Body of pancreas (tissue), 4 donors: ENCODE data around the gene NUP210L.

Experiments used
- POLR2A ChIP-seq, 3 donors: fragments of 450-650 bp; IDR thresholded peaks; one replicate each; pipeline ENCODE4 v1.6.1; 2016; ENCODE audit warnings: antibody characterized with exemption in 3 of 3, mild to moderate bottlenecking in 2 of 3
- TF ChIP-seq, protein P1 (sequence below), 7 experiments: fragments of 450-650 bp in 4 of 7; fragments of 200-600 bp in 3 of 7; sonication (generic) in 3 of 7; IDR thresholded peaks; one replicate each; pipeline ENCODE4 v1.5.1; 2016 to 2019; ENCODE audit warnings: antibody characterized with exemption in 7 of 7

DNA sequence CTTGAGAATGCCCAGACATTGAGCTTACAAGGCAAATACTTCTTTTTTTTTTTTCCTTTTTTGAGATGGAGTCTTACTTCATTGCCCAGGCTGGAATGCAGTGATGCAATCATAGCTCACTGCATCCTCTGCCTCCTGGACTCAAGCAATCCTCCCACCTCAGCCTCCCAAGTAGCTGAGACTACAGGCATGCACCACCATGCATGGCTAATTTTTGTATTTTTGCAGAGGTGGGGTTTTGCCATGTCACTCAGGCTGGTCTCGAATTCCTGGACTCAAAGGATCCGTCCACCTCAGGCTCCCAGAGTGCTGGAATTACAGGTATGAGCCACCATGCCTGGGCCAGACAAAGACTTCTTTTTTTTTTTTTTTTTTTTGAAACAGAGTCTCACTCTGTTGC, 79.1 kb downstream of the NUP210L start:
- TF ChIP-seq, protein P1, sequence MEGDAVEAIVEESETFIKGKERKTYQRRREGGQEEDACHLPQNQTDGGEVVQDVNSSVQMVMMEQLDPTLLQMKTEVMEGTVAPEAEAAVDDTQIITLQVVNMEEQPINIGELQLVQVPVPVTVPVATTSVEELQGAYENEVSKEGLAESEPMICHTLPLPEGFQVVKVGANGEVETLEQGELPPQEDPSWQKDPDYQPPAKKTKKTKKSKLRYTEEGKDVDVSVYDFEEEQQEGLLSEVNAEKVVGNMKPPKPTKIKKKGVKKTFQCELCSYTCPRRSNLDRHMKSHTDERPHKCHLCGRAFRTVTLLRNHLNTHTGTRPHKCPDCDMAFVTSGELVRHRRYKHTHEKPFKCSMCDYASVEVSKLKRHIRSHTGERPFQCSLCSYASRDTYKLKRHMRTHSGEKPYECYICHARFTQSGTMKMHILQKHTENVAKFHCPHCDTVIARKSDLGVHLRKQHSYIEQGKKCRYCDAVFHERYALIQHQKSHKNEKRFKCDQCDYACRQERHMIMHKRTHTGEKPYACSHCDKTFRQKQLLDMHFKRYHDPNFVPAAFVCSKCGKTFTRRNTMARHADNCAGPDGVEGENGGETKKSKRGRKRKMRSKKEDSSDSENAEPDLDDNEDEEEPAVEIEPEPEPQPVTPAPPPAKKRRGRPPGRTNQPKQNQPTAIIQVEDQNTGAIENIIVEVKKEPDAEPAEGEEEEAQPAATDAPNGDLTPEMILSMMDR (IDR thresholded peaks at IDR 0.05), result no peak
- TF ChIP-seq POLR2A (IDR thresholded peaks at IDR 0.05), result no peak
